Measurements from ENCODE around the gene POMGNT1.
"Not testable (repeated sequence)": the region's sequence is repeated elsewhere in the genome, so short reads cannot be mapped to it uniquely, and the experiment has no call there.

The POMGNT1 gene

DNA sequence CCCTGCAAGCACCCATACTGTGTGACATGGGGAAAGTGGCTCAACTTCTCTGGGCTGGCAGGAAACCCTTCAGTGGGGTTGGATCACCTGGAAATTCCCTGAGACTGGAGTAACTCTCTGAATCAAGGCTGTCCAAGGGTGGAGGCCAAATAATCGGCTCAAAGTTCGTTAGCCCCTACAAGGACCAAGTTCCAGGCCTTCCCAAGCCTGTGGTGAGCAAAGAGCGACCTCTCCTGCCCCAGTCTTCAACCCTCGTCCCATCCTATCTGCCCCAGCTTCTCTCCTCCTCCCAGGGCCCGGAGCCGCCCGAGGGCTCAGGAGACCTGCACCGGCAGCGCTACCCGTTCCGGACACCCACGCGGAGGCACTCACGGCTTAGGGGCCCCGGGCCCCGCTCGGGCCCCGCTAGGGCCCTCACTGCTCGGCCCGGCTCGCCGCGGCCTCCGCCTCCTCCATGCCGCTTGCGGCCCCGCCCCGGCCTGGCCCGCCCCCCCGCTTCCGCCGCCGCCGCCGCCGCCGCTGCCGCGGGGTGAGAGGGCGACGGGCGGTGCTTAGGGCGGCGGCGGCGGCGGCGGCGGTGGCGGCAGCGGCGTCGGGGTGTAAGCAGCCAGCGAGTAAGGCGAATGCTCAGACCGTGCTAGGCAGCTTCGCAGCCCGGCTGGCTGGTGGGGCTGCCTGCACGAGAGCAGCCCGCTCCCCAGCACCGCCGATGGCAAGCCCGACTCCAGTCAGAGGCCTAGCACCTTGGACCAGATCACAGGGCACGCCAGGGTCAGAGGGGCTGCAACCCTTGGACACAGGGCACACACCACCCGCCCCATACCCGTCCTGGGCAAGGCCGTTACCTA, at the start of gene POMGNT1:
TSS of gene POMGNT1 (minus strand) at position 471 of the 848 bp plus-strand sequence. CDS start 613 bp downstream, outside the sequence.
- ChIA-PET CTCF (interaction anchor here (0.9 to 11.3 kb wide), 6 partner anchors 15 to 186 kb away, joined by 3 to 102 read pairs (median 6); no protein-coding TSS in a partner anchor), POLR2A (interaction anchor here (0.5 to 1.4 kb wide), 3 partner anchors 9 to 66 kb away, joined by 3 to 8 read pairs (median 3); partner anchors contain the start of gene PIK3R3)
- no peak for DNase-seq (ENCODE audit: low read depth, low spot score)
- TF ChIP-seq, protein P1, sequence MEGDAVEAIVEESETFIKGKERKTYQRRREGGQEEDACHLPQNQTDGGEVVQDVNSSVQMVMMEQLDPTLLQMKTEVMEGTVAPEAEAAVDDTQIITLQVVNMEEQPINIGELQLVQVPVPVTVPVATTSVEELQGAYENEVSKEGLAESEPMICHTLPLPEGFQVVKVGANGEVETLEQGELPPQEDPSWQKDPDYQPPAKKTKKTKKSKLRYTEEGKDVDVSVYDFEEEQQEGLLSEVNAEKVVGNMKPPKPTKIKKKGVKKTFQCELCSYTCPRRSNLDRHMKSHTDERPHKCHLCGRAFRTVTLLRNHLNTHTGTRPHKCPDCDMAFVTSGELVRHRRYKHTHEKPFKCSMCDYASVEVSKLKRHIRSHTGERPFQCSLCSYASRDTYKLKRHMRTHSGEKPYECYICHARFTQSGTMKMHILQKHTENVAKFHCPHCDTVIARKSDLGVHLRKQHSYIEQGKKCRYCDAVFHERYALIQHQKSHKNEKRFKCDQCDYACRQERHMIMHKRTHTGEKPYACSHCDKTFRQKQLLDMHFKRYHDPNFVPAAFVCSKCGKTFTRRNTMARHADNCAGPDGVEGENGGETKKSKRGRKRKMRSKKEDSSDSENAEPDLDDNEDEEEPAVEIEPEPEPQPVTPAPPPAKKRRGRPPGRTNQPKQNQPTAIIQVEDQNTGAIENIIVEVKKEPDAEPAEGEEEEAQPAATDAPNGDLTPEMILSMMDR (IDR thresholded peaks at IDR 0.05; ENCODE audit: insufficient read depth, low read length, missing control alignments) = peak; percentile 16
- H3K4me3 ChIP-seq (ENCODE audit: low read depth, low read length) = peak within 1 kb of the TSS; percentile 86

DNA sequence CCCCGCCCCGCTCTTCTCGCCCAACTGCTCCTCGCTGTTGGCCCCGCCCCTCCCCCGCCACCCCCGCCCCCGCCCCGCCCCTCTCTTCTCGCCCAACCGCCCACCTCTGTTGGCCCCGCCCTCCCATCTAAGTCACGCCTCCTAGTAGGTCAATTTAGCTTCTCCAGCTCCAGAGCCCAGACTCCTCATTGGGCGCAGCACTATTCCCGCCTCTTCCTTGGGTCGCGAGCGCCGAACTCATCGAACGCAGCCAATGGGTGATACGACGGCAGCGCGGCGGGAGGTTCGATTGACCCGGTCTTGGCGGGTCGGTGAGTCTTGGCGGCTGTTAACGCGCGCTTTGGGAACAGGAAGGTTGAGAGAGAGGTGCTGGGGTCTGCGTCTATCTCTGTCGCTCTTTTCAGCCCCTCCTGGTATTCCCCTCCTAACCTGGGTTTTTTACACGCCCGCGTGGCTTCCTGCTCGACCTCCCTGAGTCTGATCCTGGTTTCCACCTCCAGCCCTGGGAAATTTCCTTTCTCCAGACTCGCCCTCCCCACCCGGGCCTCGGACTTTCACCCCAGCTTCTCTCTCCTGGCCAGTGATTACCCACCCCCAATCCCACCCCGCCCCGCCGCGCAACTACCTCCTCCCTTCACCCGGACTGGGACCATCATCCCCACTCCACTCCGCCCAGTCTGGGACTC, 49.3 kb upstream of the POMGNT1 start, which contains the start of gene RAD54L:
TSS of gene RAD54L (plus strand) at position 328 of the 686 bp plus-strand sequence. CDS start 643 bp downstream, outside the sequence.
- H3K4me3 ChIP-seq (ENCODE audit: low read depth, low read length) = peak within 1 kb of the TSS; percentile 94
- CTCF ChIA-PET = interaction anchor here (1.2 to 5.1 kb wide), 8 partner anchors 13 to 100 kb away, joined by 3 to 96 read pairs (median 5); partner anchors contain the start of gene NSUN4
- POLR2A ChIA-PET = interaction anchor here (1.3 kb wide), 1 partner anchor 56 kb away, joined by 8 read pairs; the partner anchor contains the start of genes LRRC41 and UQCRH
- peak; percentile 95 for DNase-seq (ENCODE audit: low read depth, low spot score)
- TF ChIP-seq, protein P1 (IDR thresholded peaks at IDR 0.05; ENCODE audit: insufficient read depth, low read length, missing control alignments) = no peak

DNA sequence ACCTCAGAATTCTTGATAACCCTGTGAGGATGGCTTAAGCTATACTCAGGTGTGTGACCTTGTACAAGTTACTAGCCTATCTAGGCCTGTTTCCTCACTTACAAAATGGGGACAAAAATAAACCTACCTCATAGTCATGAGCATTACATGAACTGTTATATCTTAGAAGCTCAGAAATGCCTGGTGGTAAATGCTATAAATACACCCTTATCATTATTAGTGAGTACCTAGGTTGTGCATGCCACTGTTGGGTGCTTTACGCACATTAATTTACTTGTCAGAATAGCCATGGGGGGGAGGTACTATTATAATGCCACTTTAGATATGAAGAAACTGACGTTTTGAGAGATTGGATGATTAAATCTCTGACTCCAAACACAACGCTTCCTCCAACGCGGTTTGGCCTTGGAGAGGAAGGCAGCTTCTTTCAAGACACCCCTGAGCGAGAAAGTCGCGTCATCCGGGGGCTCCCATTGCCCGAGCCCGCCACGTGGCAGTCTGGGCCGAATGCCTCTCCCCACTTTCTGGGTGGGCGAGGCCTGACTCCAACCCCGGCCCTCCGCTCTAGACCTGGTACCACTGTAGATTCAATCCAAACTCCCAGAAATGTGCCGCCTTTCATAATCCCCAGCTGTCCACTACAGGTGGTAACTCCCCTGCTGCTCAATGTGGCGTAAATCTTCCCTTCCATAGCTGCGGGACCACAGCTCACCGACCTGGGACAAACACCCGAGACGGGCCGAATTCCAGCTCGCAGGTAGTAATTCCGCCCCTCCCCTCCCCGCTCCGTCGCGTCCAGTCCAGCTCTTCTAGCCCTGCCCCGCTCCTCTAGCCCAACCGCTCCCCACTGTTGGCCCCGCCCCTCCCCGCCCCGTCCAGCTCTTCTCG, 48.6 kb upstream of the POMGNT1 start:
- ChIA-PET CTCF (interaction anchor here (0.8 to 5.1 kb wide), 11 partner anchors 12 to 101 kb away, joined by 3 to 96 read pairs (median 4); partner anchors contain the start of genes LRRC41, NSUN4 and UQCRH), POLR2A (interaction anchor here (1.3 kb wide), 1 partner anchor 57 kb away, joined by 8 read pairs; the partner anchor contains the start of genes LRRC41 and UQCRH)
- no peak for DNase-seq (ENCODE audit: low read depth, low spot score)
- TF ChIP-seq, protein P1 (IDR thresholded peaks at IDR 0.05; ENCODE audit: insufficient read depth, low read length, missing control alignments) = no peak
- H3K4me3 ChIP-seq (ENCODE audit: low read depth, low read length) = peak overlapping the region; percentile 94

DNA sequence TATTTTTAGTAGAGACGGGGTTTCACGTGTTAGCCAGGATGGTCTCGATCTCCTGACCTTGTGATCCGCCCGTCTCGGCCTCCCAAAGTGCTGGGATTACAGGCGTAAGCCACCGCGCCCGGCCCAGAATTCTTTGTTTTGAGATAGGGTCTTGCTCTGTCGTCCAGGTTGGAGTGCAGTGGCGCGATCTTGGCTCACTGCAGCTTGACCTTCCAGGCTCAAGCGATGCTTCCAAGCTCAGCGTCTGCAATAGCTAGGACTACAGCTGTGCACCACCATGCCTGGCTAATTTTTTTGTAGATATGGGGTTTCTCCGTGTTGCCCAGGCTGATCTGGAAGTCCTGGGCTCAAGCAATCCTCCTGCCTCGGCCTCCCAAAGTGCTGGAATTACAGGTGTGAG, 47.9 kb upstream of the POMGNT1 start:
- POLR2A ChIA-PET = interaction anchor here (1.3 kb wide), 1 partner anchor 58 kb away, joined by 8 read pairs; the partner anchor contains the start of genes LRRC41 and UQCRH
- DNase-seq (ENCODE audit: low read depth, low spot score); H3K4me3 ChIP-seq (ENCODE audit: low read depth, low read length): not testable (repeated sequence)
- CTCF ChIA-PET = interaction anchor here (0.8 to 5.1 kb wide), 11 partner anchors 12 to 102 kb away, joined by 3 to 96 read pairs (median 4); partner anchors contain the start of genes LRRC41, NSUN4 and UQCRH

DNA sequence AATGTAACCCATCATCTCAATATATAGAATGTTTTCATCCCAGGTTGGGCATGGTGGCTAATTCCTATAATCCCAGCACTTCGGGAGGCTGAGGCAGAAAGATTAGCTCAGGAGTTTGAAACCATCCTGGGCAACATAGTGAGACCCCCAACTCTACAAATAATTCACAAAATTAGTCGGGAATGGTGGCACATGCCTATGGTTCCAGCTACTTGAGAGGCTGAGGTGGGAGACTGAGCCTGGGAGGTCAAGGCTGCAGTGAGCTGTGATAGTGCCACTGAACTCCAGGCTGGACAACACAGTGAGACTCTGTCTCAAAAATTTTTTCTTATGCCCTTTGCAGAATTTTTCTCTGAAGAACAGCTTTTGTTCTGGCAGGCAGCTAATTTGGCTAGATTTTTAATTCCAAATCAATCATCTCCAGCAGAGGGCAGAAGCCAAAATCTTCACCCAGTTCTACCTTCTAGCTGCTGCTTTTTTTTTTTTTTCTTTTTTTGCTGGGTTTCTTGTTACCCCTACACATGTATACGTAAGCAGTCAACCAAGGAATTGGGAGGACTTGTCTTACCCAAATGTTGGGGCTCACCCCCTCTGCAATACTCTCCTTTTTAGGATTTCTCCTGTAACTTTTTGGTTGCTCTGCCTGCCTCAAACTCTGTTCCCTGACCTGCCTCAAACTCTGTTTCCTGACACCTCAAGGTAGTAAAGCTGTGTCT, 46.6 kb upstream of the POMGNT1 start:
- ChIA-PET CTCF (interaction anchor here (0.6 to 5.1 kb wide), 23 partner anchors 8 to 283 kb away, joined by 3 to 96 read pairs (median 4); partner anchors contain the start of gene NSUN4), POLR2A (interaction anchor here (0.6 kb wide), 3 partner anchors 8 to 346 kb away, joined by 3 to 4 read pairs (median 3); no protein-coding TSS in a partner anchor)
- DNase-seq (ENCODE audit: low read depth, low spot score) = no peak
- TF ChIP-seq, protein P1 (IDR thresholded peaks at IDR 0.05; ENCODE audit: insufficient read depth, low read length, missing control alignments) = peak; percentile 16
- no peak overlapping the region for H3K4me3 ChIP-seq (ENCODE audit: low read depth, low read length)

DNA sequence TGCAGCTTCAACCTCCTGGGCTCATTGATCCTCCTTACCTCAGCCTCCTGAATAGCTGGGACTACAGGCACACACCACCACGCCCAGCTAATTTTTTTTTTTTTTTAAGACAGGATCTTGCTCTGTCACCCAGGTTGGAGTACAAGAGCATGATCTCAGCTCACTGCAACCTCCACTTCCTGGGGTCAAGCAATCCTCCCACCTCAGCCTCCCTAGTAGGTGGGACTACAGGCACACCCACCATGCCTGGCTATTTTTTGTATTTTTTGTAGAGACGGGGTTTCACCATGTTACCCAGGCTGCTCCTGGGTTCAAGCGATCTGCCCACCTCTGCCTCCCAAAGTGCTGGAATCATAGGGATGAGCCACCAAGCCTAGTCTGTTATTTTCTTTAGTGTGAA, 45.6 kb upstream of the POMGNT1 start:
- CTCF ChIA-PET = interaction anchor here (0.8 to 5.1 kb wide), 4 partner anchors 20 to 104 kb away, joined by 3 to 96 read pairs (median 30); partner anchors contain the start of gene NSUN4
- not testable (repeated sequence) for H3K4me3 ChIP-seq (ENCODE audit: low read depth, low read length); DNase-seq (ENCODE audit: low read depth, low spot score)
- POLR2A ChIA-PET = interaction anchor here (0.6 kb wide), 1 partner anchor 103 kb away, joined by 3 read pairs; no protein-coding TSS in a partner anchor

All from AG04449 (cell line).